Type B pancreatic cell (in vitro differentiated cells): ENCODE data around the gene GRK5. TPM values are rescaled to one million over a fixed set of nuclear protein-coding genes. Genes with fewer than 3 reads are reported as not detected.

Experiments used
- DNase-seq: peaks from one replicate; pipeline ENCODE4 v3.0.0; 2021; ENCODE audit warnings: mixed read lengths; ENCODE audit not compliant: unreplicated experiment; ENCODE audit errors: extremely low spot score
- H3K27ac Mint-ChIP-seq: 2 replicates; pipeline ENCODE4 v1.8.0; 2021; ENCODE audit warnings: mild to moderate bottlenecking, mixed read lengths
- H3K27me3 Mint-ChIP-seq: 2 replicates; pipeline ENCODE4 v1.8.0; 2021; ENCODE audit warnings: mixed read lengths
- H3K36me3 Mint-ChIP-seq: 2 replicates; pipeline ENCODE4 v1.8.0; 2021; ENCODE audit warnings: mixed read lengths
- H3K4me1 Mint-ChIP-seq: one replicate; pipeline ENCODE4 v1.8.0; 2021; ENCODE audit warnings: mixed read lengths; ENCODE audit not compliant: unreplicated experiment
- H3K4me3 Mint-ChIP-seq: 2 replicates; pipeline ENCODE4 v1.8.0; 2021; ENCODE audit warnings: mild to moderate bottlenecking, mixed read lengths
- H3K9me3 Mint-ChIP-seq: 2 replicates; pipeline ENCODE4 v1.8.0; 2021; ENCODE audit warnings: mixed read lengths
- CTCF ChIP-seq: fragments of 200-600 bp; sonication (generic); conservative IDR thresholded peaks from 2 replicates; pipeline ENCODE4 v1.5.0; 2021; ENCODE audit warnings: antibody characterized with exemption, mild to moderate bottlenecking
- total RNA-seq: library from RNA; stranded (reverse); gene quantifications from 2 replicates; pipeline ENCODE4 v1.2.1, GENCODE V29; 2021; ENCODE audit warnings: low replicate concordance

GRK5 gene
- total RNA-seq, 1 donor from 2014 or later = 24.8 TPM

GRCh38 chr10:119425102-119425880, 217.9 kb downstream of the GRK5 start:
- DNase-seq = no peak
- TF ChIP-seq CTCF = no peak
- H3K27me3 Mint-ChIP-seq = no peaks in the 10 kb centered on the region
- H3K4me1 Mint-ChIP-seq = peaks cover 4% of the 10 kb centered on the region
- peaks cover 4% of the 10 kb centered on the region for H3K36me3 Mint-ChIP-seq
- H3K27ac Mint-ChIP-seq = no peak overlapping the region
- H3K9me3 Mint-ChIP-seq = no peaks in the 10 kb centered on the region
- H3K4me3 Mint-ChIP-seq = no peak overlapping the region

GRCh38 chr10:119425881-119426170, 218.5 kb downstream of the GRK5 start:
- no peak for DNase-seq
- TF ChIP-seq CTCF = no peak
- Mint-ChIP-seq H3K9me3 (no peaks in the 10 kb centered on the region), H3K4me1 (peaks cover 4% of the 10 kb centered on the region), H3K4me3 (no peak overlapping the region), H3K27ac (no peak overlapping the region), H3K27me3 (no peaks in the 10 kb centered on the region), H3K36me3 (peaks cover 4% of the 10 kb centered on the region)

DNA sequence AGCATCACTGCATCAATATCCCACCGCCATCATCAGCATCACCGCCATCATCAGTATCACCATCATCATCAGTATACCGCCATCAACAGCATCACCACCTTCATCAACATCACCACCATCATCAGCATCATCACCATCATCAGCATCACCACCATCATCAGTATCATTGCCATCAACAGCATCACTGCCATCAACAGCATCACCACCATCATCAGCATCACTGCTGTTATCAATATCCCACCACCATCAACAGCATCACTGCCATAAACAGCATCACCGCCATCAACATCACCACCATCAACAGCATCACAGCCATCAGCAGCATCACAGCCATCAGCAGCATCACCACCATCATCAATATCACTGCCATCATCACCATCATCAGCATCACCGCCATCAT, 219.3 kb downstream of the GRK5 start:
- Mint-ChIP-seq H3K36me3 (peaks cover 4% of the 10 kb centered on the region), H3K9me3 (no peaks in the 10 kb centered on the region), H3K27me3 (no peaks in the 10 kb centered on the region), H3K4me3 (no peak overlapping the region), H3K27ac (no peak overlapping the region), H3K4me1 (peaks cover under 1% of the 10 kb centered on the region)
- no peak for TF ChIP-seq CTCF
- DNase-seq = no peak

DNA sequence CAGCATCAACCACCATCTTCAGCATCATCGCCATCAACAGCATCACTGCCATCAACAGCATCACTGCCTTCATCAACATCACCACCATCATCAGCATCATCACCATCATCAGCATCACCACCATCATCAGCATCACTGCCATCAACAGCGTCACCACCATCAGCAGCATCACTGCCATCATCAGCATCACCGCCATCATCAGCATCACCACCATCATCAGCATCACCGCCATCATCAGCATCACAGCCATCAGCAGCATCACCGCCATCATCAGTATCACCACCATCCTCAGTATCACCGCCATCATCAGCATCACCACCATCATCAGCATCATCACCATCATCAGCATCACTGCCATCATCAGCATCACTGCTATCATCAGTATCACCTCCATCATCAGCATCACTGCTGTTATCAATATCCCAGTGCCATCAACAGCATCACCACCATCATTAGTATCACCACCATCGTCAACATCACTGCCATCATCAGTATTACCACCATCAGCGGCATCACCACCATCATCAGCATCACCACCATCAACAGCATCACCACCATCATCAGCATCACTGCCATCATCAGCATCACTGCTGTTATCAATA, 220.0 kb downstream of the GRK5 start:
- H3K27me3 Mint-ChIP-seq = no peaks in the 10 kb centered on the region
- no peaks in the 10 kb centered on the region for H3K4me1 Mint-ChIP-seq
- H3K36me3 Mint-ChIP-seq = peaks cover 7% of the 10 kb centered on the region
- H3K4me3 Mint-ChIP-seq = no peak overlapping the region
- no peak overlapping the region for H3K27ac Mint-ChIP-seq
- TF ChIP-seq CTCF = no peak
- H3K9me3 Mint-ChIP-seq = no peaks in the 10 kb centered on the region
- DNase-seq = no peak

DNA sequence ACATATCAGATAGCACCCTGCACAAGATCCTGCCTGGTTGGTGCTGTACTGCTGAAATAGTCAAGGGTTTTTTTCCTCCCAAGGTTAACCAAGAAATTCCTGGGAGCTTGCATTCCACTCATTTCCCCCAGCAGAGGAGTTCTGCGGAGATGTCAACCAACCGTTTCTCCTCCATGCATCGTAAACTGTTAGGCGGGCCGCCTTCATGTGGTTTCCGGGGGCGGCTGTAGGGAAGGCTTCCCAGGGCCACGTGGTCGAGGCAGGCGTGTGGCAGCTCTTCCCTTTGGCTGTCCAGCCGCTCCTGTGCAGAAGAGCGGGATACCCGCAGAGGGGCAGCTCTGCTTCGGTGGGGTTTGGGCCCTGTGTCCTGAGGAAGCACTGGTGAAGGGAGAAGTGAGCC, 221.4 kb downstream of the GRK5 start:
- no peak for TF ChIP-seq CTCF
- no peak overlapping the region for H3K4me3 Mint-ChIP-seq
- no peak for DNase-seq
- H3K27me3 Mint-ChIP-seq = no peaks in the 10 kb centered on the region
- no peaks in the 10 kb centered on the region for H3K4me1 Mint-ChIP-seq
- H3K36me3 Mint-ChIP-seq = peaks cover 13% of the 10 kb centered on the region
- H3K27ac Mint-ChIP-seq = no peak overlapping the region
- no peaks in the 10 kb centered on the region for H3K9me3 Mint-ChIP-seq
